Measurements from ENCODE around the gene DLEC1.
A peak's percentile ranks its signal among the peaks of the same experiment; 100 is the strongest.
"Not testable (repeated sequence)": the region's sequence is repeated elsewhere in the genome, so short reads cannot be mapped to it uniquely, and the experiment has no call there.

Gene DLEC1

GRCh38 chr3:38157117-38157516 is 118.1 kb downstream of the DLEC1 start:
- DNase-seq (ENCODE audit: low read depth) = no peak

GRCh38 chr3:38157595-38157994 is 118.6 kb downstream of the DLEC1 start:
- DNase-seq (ENCODE audit: low read depth) = peak; percentile 28

- DNase-seq (ENCODE audit: low read depth) = no peak
Measured at GRCh38 chr3:38158472-38158871, 119.5 kb downstream of the DLEC1 start.

GRCh38 chr3:38160704-38161103 is 121.7 kb downstream of the DLEC1 start:
- DNase-seq (ENCODE audit: low read depth) = not testable (repeated sequence)

GRCh38 chr3:38163117-38163840 is 124.3 kb downstream of the DLEC1 start:
- DNase-seq (ENCODE audit: low read depth) = no peak

- DNase-seq (ENCODE audit: low read depth) = no peak
Measured at GRCh38 chr3:38163841-38164642, 125.0 kb downstream of the DLEC1 start.

GRCh38 chr3:38164643-38164951 is 125.6 kb downstream of the DLEC1 start:
- no peak for DNase-seq (ENCODE audit: low read depth)

GRCh38 chr3:38164952-38165721 is 126.1 kb downstream of the DLEC1 start, which contains the start of gene OXSR1:
Gene OXSR1, plus strand, starts transcription at chr3:38165537. Its CDS starts 340 bp downstream, at chr3:38165877.
- peak; percentile 100 for DNase-seq (ENCODE audit: low read depth)

- DNase-seq (ENCODE audit: low read depth) = peak; percentile 63
Measured at GRCh38 chr3:38165722-38166387, 126.8 kb downstream of the DLEC1 start.

GRCh38 chr3:38167591-38167990 is 128.6 kb downstream of the DLEC1 start:
- no peak for DNase-seq (ENCODE audit: low read depth)

GRCh38 chr3:38168151-38169026 is 129.4 kb downstream of the DLEC1 start:
- peak; percentile 81 for DNase-seq (ENCODE audit: low read depth)

GRCh38 chr3:38169027-38169317 is 130.0 kb downstream of the DLEC1 start:
- peak; percentile 52 for DNase-seq (ENCODE audit: low read depth)

GRCh38 chr3:38170722-38171121 is 131.7 kb downstream of the DLEC1 start:
- no peak for DNase-seq (ENCODE audit: low read depth)

GRCh38 chr3:38171622-38172021 is 132.6 kb downstream of the DLEC1 start:
- no peak for DNase-seq (ENCODE audit: low read depth)

All from iris pigment epithelial cell (primary cell).